Measurements from ENCODE around the gene ITGB7.

GRCh38 chr12:53180220-53180930 is 26.7 kb downstream of the ITGB7 start, which contains the start of the genes CSAD and ZNF740:
- TF ChIP-seq SREBF2 (IDR thresholded peaks at IDR 0.05; ENCODE audit: low read length): peak; percentile 45; the same call in 1 of the 2 replicates
- TF ChIP-seq CTCF (IDR thresholded peaks at IDR 0.05 in 2 of 3, conservative IDR thresholded peaks at IDR 0.05 in 1 of 3; ENCODE audit: control insufficient read depth in 2 of 3, extremely low read depth in 1 of 3, insufficient read depth in 1 of 3, low read depth in 3 of 3, low read length in 3 of 3): peak in 2 of 3 experiments; percentile 2 to 12; a peak in 1 of 6 replicates
- TF ChIP-seq MYC (IDR thresholded peaks at IDR 0.05; ENCODE audit: insufficient read depth, insufficient read length, insufficient replicate concordance, low read length, severe bottlenecking): no peak
- peak; percentile 54 to 84; a peak in 3 of 4 replicates for TF ChIP-seq BHLHE40 (IDR thresholded peaks at IDR 0.05; ENCODE audit: borderline replicate concordance in 1 of 2, low read depth in 2 of 2, low read length in 1 of 2)

All from GM12878 (cell line).